Coronary artery (tissue), 2 donors: ENCODE measurements around the gene CCNG2.

Experiments used
- DNase-seq: peaks from one replicate; pipeline ENCODE4 v3.0.0-alpha.2; 2017; ENCODE audit warnings: low spot score
- H3K27ac ChIP-seq, 2 donors: fragments of 200-600 bp; sonication (generic); one replicate each; pipeline ENCODE4 v1.5.1; 2016 to 2019
- H3K4me3 ChIP-seq: fragments of 200-600 bp; sonication (generic); 2 replicates; pipeline ENCODE4 v1.5.1; 2016; ENCODE audit warnings: mild to moderate bottlenecking, moderate library complexity
- CTCF ChIP-seq: fragments of 200-600 bp; sonication (generic); IDR thresholded peaks from one replicate; pipeline ENCODE4 v1.5.1; 2019; ENCODE audit warnings: antibody characterized with exemption

Gene CCNG2

GRCh38 chr4:77199701-77200100 is 42.7 kb downstream of the CCNG2 start:
- Histone ChIP-seq H3K27ac (no peak overlapping the region), H3K4me3 (no peak overlapping the region)
- no peak for TF ChIP-seq CTCF
- no peak for DNase-seq

- no peak overlapping the region for H3K27ac ChIP-seq
- H3K4me3 ChIP-seq = no peak overlapping the region
- DNase-seq = no peak
- TF ChIP-seq CTCF = no peak
These were observed 44.3 kb downstream of the CCNG2 start for GRCh38 chr4:77201343-77201742.

GRCh38 chr4:77201857-77202256 is 44.9 kb downstream of the CCNG2 start:
- no peak for DNase-seq
- H3K4me3 ChIP-seq = no peak overlapping the region
- TF ChIP-seq CTCF = no peak
- no peak overlapping the region for H3K27ac ChIP-seq

GRCh38 chr4:77202491-77202890 is 45.5 kb downstream of the CCNG2 start:
- H3K27ac ChIP-seq = no peak overlapping the region
- no peak for TF ChIP-seq CTCF

GRCh38 chr4:77203380-77204197 is 46.6 kb downstream of the CCNG2 start:
- TF ChIP-seq CTCF = peak; percentile 42
- no peak overlapping the region for H3K27ac ChIP-seq
- DNase-seq = no peak
- no peak overlapping the region for H3K4me3 ChIP-seq

More at GRCh38 chr4:77202491-77202890, 45.5 kb downstream of the CCNG2 start:
- no peak for DNase-seq
- no peak overlapping the region for H3K4me3 ChIP-seq

- DNase-seq = no peak
- H3K27ac ChIP-seq = no peak overlapping the region
- TF ChIP-seq CTCF = no peak
- no peak overlapping the region for H3K4me3 ChIP-seq
These were observed 47.6 kb downstream of the CCNG2 start for GRCh38 chr4:77204621-77205020.

- no peak for TF ChIP-seq CTCF
- Histone ChIP-seq H3K27ac (no peak overlapping the region), H3K4me3 (no peak overlapping the region)
- no peak for DNase-seq
These were observed 52.0 kb downstream of the CCNG2 start for GRCh38 chr4:77209012-77209411.
